KOPT-K1 (cell line): ENCODE measurements around the gene IVD.

ENCODE experiments used
- H3K27ac ChIP-seq: fragments of 200-600 bp; sonication (generic); 2 replicates; pipeline ENCODE4 v1.5.1; 2016; ENCODE audit warnings: antibody characterized with exemption, mild to moderate bottlenecking, low read depth, low read length; ENCODE audit not compliant: poor library complexity, severe bottlenecking
- H3K36me3 ChIP-seq: fragments of 200-600 bp; sonication (generic); 2 replicates; pipeline ENCODE4 v1.5.1; 2017; ENCODE audit warnings: antibody characterized with exemption, mild to moderate bottlenecking, low read length, moderate library complexity; ENCODE audit not compliant: insufficient read depth
- H3K9me3 ChIP-seq: fragments of 200-600 bp; sonication (generic); 2 replicates; pipeline ENCODE4 v1.5.1; 2017; ENCODE audit warnings: antibody characterized with exemption, low read length, mild to moderate bottlenecking; ENCODE audit not compliant: insufficient read depth, poor library complexity, severe bottlenecking

The IVD gene

GRCh38 chr15:40405501-40406381 is at the start of gene IVD:
IVD (plus strand) TSS chr15:40405795; CDS start chr15:40405828, 33 bp downstream.
- H3K36me3 ChIP-seq, result peaks cover 37% of the 10 kb centered on the region
- H3K27ac ChIP-seq, result peak within 1 kb of the TSS; percentile 78
- no peaks in the 10 kb centered on the region for H3K9me3 ChIP-seq

GRCh38 chr15:40355976-40356585 is 49.5 kb upstream of the IVD start:
- H3K9me3 ChIP-seq, result no peaks in the 10 kb centered on the region
- no peaks in the 10 kb centered on the region for H3K36me3 ChIP-seq
- no peak overlapping the region for H3K27ac ChIP-seq

GRCh38 chr15:40357246-40357645 is 48.3 kb upstream of the IVD start:
- no peaks in the 10 kb centered on the region for H3K36me3 ChIP-seq
- no peaks in the 10 kb centered on the region for H3K9me3 ChIP-seq
- H3K27ac ChIP-seq, result no peak overlapping the region

GRCh38 chr15:40357723-40358470 is 47.7 kb upstream of the IVD start, which contains the start of gene DISP2:
DISP2 (plus strand) TSS chr15:40358219; CDS start chr15:40358322, 103 bp downstream.
- Histone ChIP-seq H3K27ac (no peak within 1 kb of the TSS), H3K9me3 (no peaks in the 10 kb centered on the region)

GRCh38 chr15:40358471-40359353 is 46.9 kb upstream of the IVD start:
- no peak overlapping the region for H3K27ac ChIP-seq
- no peaks in the 10 kb centered on the region for H3K36me3 ChIP-seq
- H3K9me3 ChIP-seq, result no peaks in the 10 kb centered on the region

More at GRCh38 chr15:40357723-40358470, 47.7 kb upstream of the IVD start, which contains the start of gene DISP2:
- H3K36me3 ChIP-seq, result no peaks in the 10 kb centered on the region

- H3K9me3 ChIP-seq, result no peaks in the 10 kb centered on the region
- no peak overlapping the region for H3K27ac ChIP-seq
- no peaks in the 10 kb centered on the region for H3K36me3 ChIP-seq
These were observed 45.6 kb upstream of the IVD start for GRCh38 chr15:40360015-40360414.

GRCh38 chr15:40361640-40362039 is 44.0 kb upstream of the IVD start:
- Histone ChIP-seq H3K9me3 (no peaks in the 10 kb centered on the region), H3K27ac (no peak overlapping the region), H3K36me3 (no peaks in the 10 kb centered on the region)

GRCh38 chr15:40363611-40364010 is 42.0 kb upstream of the IVD start:
- Histone ChIP-seq H3K36me3 (no peaks in the 10 kb centered on the region), H3K27ac (no peak overlapping the region), H3K9me3 (no peaks in the 10 kb centered on the region)

GRCh38 chr15:40364251-40364650 is 41.3 kb upstream of the IVD start:
- no peaks in the 10 kb centered on the region for H3K9me3 ChIP-seq
- H3K36me3 ChIP-seq, result no peaks in the 10 kb centered on the region
- no peak overlapping the region for H3K27ac ChIP-seq

- Histone ChIP-seq H3K36me3 (no peaks in the 10 kb centered on the region), H3K9me3 (no peaks in the 10 kb centered on the region), H3K27ac (no peak overlapping the region)
These were observed 40.6 kb upstream of the IVD start for GRCh38 chr15:40365016-40365415.

GRCh38 chr15:40365624-40366456 is 39.8 kb upstream of the IVD start:
- no peaks in the 10 kb centered on the region for H3K36me3 ChIP-seq
- no peak overlapping the region for H3K27ac ChIP-seq
- H3K9me3 ChIP-seq, result no peaks in the 10 kb centered on the region

- no peaks in the 10 kb centered on the region for H3K36me3 ChIP-seq
- H3K27ac ChIP-seq, result no peak overlapping the region
- H3K9me3 ChIP-seq, result no peaks in the 10 kb centered on the region
These were observed 38.9 kb upstream of the IVD start for GRCh38 chr15:40366457-40367370.

- H3K27ac ChIP-seq, result peak overlapping the region; percentile 26
- no peaks in the 10 kb centered on the region for H3K9me3 ChIP-seq
These were observed 38.3 kb upstream of the IVD start for GRCh38 chr15:40367371-40367685.

More at GRCh38 chr15:40367371-40367685, 38.3 kb upstream of the IVD start:
- H3K36me3 ChIP-seq, result no peaks in the 10 kb centered on the region
